Body of pancreas (tissue), 4 donors: Measurements from ENCODE around the gene RGL2. TPM values are rescaled to one million over a fixed set of nuclear protein-coding genes. Genes with fewer than 3 reads are reported as not detected.

Experiments
- ATAC-seq: fragments of 150-250 bp; one replicate; pipeline ENCODE4 v1.9.1; 2016
- DNase-seq, 4 donors: peaks; one replicate each; pipeline ENCODE4 v3.0.0-alpha.2; 2019
- H3K27ac ChIP-seq, 4 donors: fragments of 200-600 bp; sonication (generic); 1 replicate in 3 of 4; 2 replicates in 1 of 4; pipeline versions ENCODE4 v1.5.1 to v1.6.1; 2016 to 2019; ENCODE audit warnings: mild to moderate bottlenecking in 1 of 4, mixed read lengths in 1 of 4, moderate library complexity in 1 of 4
- H3K27me3 ChIP-seq, 2 donors: fragments of 200-600 bp; sonication (generic); one replicate each; pipeline ENCODE4 v1.6.0; 2016; ENCODE audit warnings: mild to moderate bottlenecking in 1 of 2
- H3K36me3 ChIP-seq, 2 donors: fragments of 200-600 bp; sonication (generic); replicated peaks in 1 of 2; 2 replicates each; pipeline ENCODE4 v1.5.1; 2016; ENCODE audit warnings: low read depth in 2 of 2; ENCODE audit not compliant: insufficient read depth in 1 of 2
- H3K4me1 ChIP-seq: fragments of 200-600 bp; sonication (generic); one replicate; pipeline ENCODE4 v1.6.0; 2016
- H3K4me3 ChIP-seq, 2 donors: fragments of 200-600 bp; sonication (generic); 1 replicate in 1 of 2; 2 replicates in 1 of 2; pipeline ENCODE4 v1.5.1; 2016 to 2019
- H3K9me3 ChIP-seq, 3 donors: fragments of 200-600 bp; sonication (generic); 1 replicate in 2 of 3; 2 replicates in 1 of 3; pipeline ENCODE4 v1.5.1; 2016
- CTCF ChIP-seq, 7 experiments: fragments of 450-650 bp in 4 of 7; fragments of 200-600 bp in 3 of 7; sonication (generic) in 3 of 7; IDR thresholded peaks; one replicate each; pipeline ENCODE4 v1.5.1; 2016 to 2019; ENCODE audit warnings: antibody characterized with exemption in 7 of 7
- POLR2A ChIP-seq, 3 donors: fragments of 450-650 bp; IDR thresholded peaks; one replicate each; pipeline ENCODE4 v1.6.1; 2016; ENCODE audit warnings: antibody characterized with exemption in 3 of 3, mild to moderate bottlenecking in 2 of 3
- WGBS, 2 donors: methylation state at CpG; one replicate each; pipeline ENCODE4 v1.1.5; 2017; 5-methylcytosine and 5-hydroxymethylcytosine counted together
- intact Hi-C: fragments of 100-400 bp; cut with DNase I; formaldehyde crosslinking; loops from one replicate; pipeline ENCODE4 v1.15.1; 2023
- total RNA-seq, 2 donors: library from RNA; depleted of rRNA; stranded (reverse); fragments of >200 nt; gene quantifications; one replicate each; pipeline ENCODE4 v1.1.0, GENCODE V29; 2016

The RGL2 gene
- total RNA-seq, 2 donors from 2014 or later, result 31.3 to 31.9 TPM

- WGBS, 2 donors, result 80 to 86% methylated on average over 14 to 15 of the region's 15 CpGs
- peaks cover 0 to 4% of the 10 kb centered on the region in 2 donors for H3K36me3 ChIP-seq
- DNase-seq, result no peak
These were observed 2.9 kb downstream of the RGL2 start for GRCh38 chr6:33295621-33296369.

GRCh38 chr6:33294086-33294823 is 4.5 kb downstream of the RGL2 start:
- no peaks in the 10 kb centered on the region for H3K9me3 ChIP-seq
- intact Hi-C loops, result no loop called here
- peaks cover 0 to 4% of the 10 kb centered on the region in 2 donors for H3K36me3 ChIP-seq
- DNase-seq (no peak), ATAC-seq (no peak)
- no peak overlapping the region for H3K4me3 ChIP-seq
- H3K27ac ChIP-seq, result no peak overlapping the region
- H3K4me1 ChIP-seq, result peaks cover 23% of the 10 kb centered on the region
- TF ChIP-seq POLR2A (IDR thresholded peaks at IDR 0.05) (no peak), CTCF (IDR thresholded peaks at IDR 0.05) (no peak)
- WGBS, 2 donors, result 52 to 56% methylated on average over 10 of the region's 10 CpGs
- no peaks in the 10 kb centered on the region for H3K27me3 ChIP-seq

More at GRCh38 chr6:33295621-33296369, 2.9 kb downstream of the RGL2 start:
- no peaks in the 10 kb centered on the region for H3K9me3 ChIP-seq
- H3K4me3 ChIP-seq, result no peak overlapping the region
- no peak overlapping the region for H3K27ac ChIP-seq
- no peak for ATAC-seq
- TF ChIP-seq CTCF (IDR thresholded peaks at IDR 0.05) (no peak), POLR2A (IDR thresholded peaks at IDR 0.05) (no peak)
- intact Hi-C loops, result no loop called here
- H3K27me3 ChIP-seq, result no peaks in the 10 kb centered on the region
- H3K4me1 ChIP-seq, result peaks cover 23% of the 10 kb centered on the region

GRCh38 chr6:33292996-33293682 is 5.6 kb downstream of the RGL2 start:
- 85 to 86% methylated on average over 14 to 16 of the region's 16 CpGs for WGBS, 2 donors
- DNase-seq (no peak), ATAC-seq (no peak)
- intact Hi-C loops, result no loop called here
- no peaks in the 10 kb centered on the region for H3K9me3 ChIP-seq
- peaks cover 28% of the 10 kb centered on the region for H3K4me1 ChIP-seq
- no peaks in the 10 kb centered on the region for H3K27me3 ChIP-seq
- no peak overlapping the region for H3K27ac ChIP-seq
- H3K36me3 ChIP-seq, result peaks cover 0 to 4% of the 10 kb centered on the region in 2 donors
- H3K4me3 ChIP-seq, result no peak overlapping the region
- TF ChIP-seq POLR2A (IDR thresholded peaks at IDR 0.05), result no peak
- no peak for TF ChIP-seq CTCF (IDR thresholded peaks at IDR 0.05)

GRCh38 chr6:33290459-33290858 is 8.3 kb downstream of the RGL2 start:
- ATAC-seq, result no peak
- Histone ChIP-seq H3K27ac (no peak overlapping the region), H3K4me1 (peaks cover 25% of the 10 kb centered on the region), H3K4me3 (no peak overlapping the region), H3K9me3 (no peaks in the 10 kb centered on the region), H3K27me3 (no peaks in the 10 kb centered on the region), H3K36me3 (peaks cover 0 to 6% of the 10 kb centered on the region in 2 donors)
- WGBS, 2 donors, result 61 to 71% methylated on average over 7 of the region's 7 CpGs
- intact Hi-C loops, result no loop called here
- TF ChIP-seq POLR2A (IDR thresholded peaks at IDR 0.05), result no peak
- no peak for TF ChIP-seq CTCF (IDR thresholded peaks at IDR 0.05)
- DNase-seq, result no peak
